Heart left ventricle (tissue), 16 donors: ENCODE results near the gene PROCA1. TPM values are rescaled to one million over a fixed set of nuclear protein-coding genes. Genes with fewer than 3 reads are reported as not detected.
A peak's percentile ranks its signal among the peaks of the same experiment; 100 is the strongest.
"Not testable (repeated sequence)": the region's sequence is repeated elsewhere in the genome, so short reads cannot be mapped to it uniquely, and the experiment has no call there.

Experiments used
- ATAC-seq, 4 donors: fragments of 200-7000 bp; cut with Tn5 transposase; one replicate each; pipeline ENCODE4 v1.9.1; 2020 to 2022; ENCODE audit warnings: moderate library complexity in 4 of 4, mild to moderate bottlenecking in 3 of 4, moderate number of reproducible peaks in 1 of 4
- DNase-seq, 5 donors: peaks; one replicate each; pipeline ENCODE4 v3.0.0-alpha.2; 2020
- H3K27ac ChIP-seq, 12 donors: fragments of 200-600 bp; sonication (generic) in 4 of 12; one replicate each; pipeline versions ENCODE4 v1.5.0 to v1.8.0; 2016 to 2022; ENCODE audit warnings: mild to moderate bottlenecking in 2 of 12
- H3K27me3 ChIP-seq, 9 donors: fragments of 200-600 bp; sonication (generic) in 2 of 9; one replicate each; pipeline versions ENCODE4 v1.5.1 to v1.8.0; 2016 to 2022; ENCODE audit warnings: mild to moderate bottlenecking in 3 of 9
- H3K36me3 ChIP-seq, 9 donors: fragments of 200-600 bp; sonication (generic) in 2 of 9; one replicate each; pipeline versions ENCODE4 v1.5.0 to v1.8.0; 2018 to 2022; ENCODE audit warnings: mild to moderate bottlenecking in 2 of 9
- H3K4me1 ChIP-seq, 12 donors: fragments of 200-600 bp; sonication (generic) in 4 of 12; one replicate each; pipeline versions ENCODE4 v1.5.0 to v1.8.0; 2016 to 2022; ENCODE audit warnings: mild to moderate bottlenecking in 3 of 12
- H3K4me3 ChIP-seq, 12 donors: fragments of 200-600 bp; sonication (generic) in 4 of 12; one replicate each; pipeline versions ENCODE4 v1.5.0 to v1.8.0; 2017 to 2022; ENCODE audit warnings: mild to moderate bottlenecking in 9 of 12, moderate library complexity in 4 of 12
- H3K9me3 ChIP-seq, 12 donors: fragments of 200-600 bp; sonication (generic) in 4 of 12; one replicate each; pipeline versions ENCODE4 v1.5.0 to v1.8.0; 2016 to 2022; ENCODE audit warnings: mild to moderate bottlenecking in 1 of 12
- CTCF ChIP-seq, 12 donors: fragments of 200-600 bp; sonication (generic) in 4 of 12; IDR thresholded peaks; one replicate each; pipeline versions ENCODE4 v1.5.0 to v1.8.0; 2018 to 2022; ENCODE audit warnings: antibody characterized with exemption in 12 of 12, mild to moderate bottlenecking in 5 of 12
- POLR2A ChIP-seq, 2 donors: fragments of 450-650 bp; IDR thresholded peaks; one replicate each; pipeline ENCODE4 v1.6.1; 2017; ENCODE audit warnings: antibody characterized with exemption in 2 of 2, mild to moderate bottlenecking in 2 of 2, moderate library complexity in 2 of 2
- WGBS, 4 donors: extraction: QIAGEN DNeasy Blood & Tissue Kit in 2 of 4; methylation state at CpG; one replicate each; pipeline versions ENCODE4 v1.1.5 to v1.1.7; 2013 to 2018; 5-methylcytosine and 5-hydroxymethylcytosine counted together
- intact Hi-C, 10 donors: fragments of 100-400 bp; cut with DNase I; formaldehyde crosslinking; loops; one replicate each; pipeline versions ENCODE4 v1.11.1 to v1.14.2; 2022
- polyA plus RNA-seq, 2 donors: library from polyadenylated mRNA; stranded (reverse); fragments of 200-250 nt; gene quantifications; one replicate each; pipeline ENCODE4 v1.2.3, GENCODE V29; 2013
- total RNA-seq, 9 donors: library from RNA; depleted of rRNA in 2 of 9; stranded (reverse); fragments of >200 nt in 2 of 9; fragmentation: NEBNext Ultra II Directional in 3 of 9; extraction: Animal tissue kit (Norgen Biotek cat#: 25700) in 3 of 9; gene quantifications; one replicate each; pipeline versions ENCODE4 v1.1.0 to v1.2.4, GENCODE V29; 2016 to 2023
- donor health status: ischemic (EF 13 %, LVEDD 7.1; RV severe dilation, severe dysfunction).
- donor health status: healthy with polysubstance abuse.
- donor health status: DM: no; HTN: yes; CAD: no.
- donor health status: DM: no; HTN: no; CAD: no.
- donor health status: ischemic (EF 25% LVEDD 6.9; RV normal size, moderate dysfunction).
- donor health status: ischemic (EF 25% LVEDD 5.7; RV mildly dilated, moderate dysfunction).
- donor health status: healthy.
- donor health status: DM: yes; HTN: yes; CAD: no.
- donor health status: ischemic (EF 35%, LVEDD 5.7; RV mildly dilated, moderate dysfunction).
- donor health status: nonischemic (EF 11% LVEDD 7.7; RV severe dilation, severe dysfunction).
- donor health status: DM: yes; HTN: yes; CAD: no.
- donor health status: PGD.
- donor health status: ischemic (EF 29% LVEDD 5.4; RV normal size, mild dysfunction).
- donor health status: nonischemic (EF 23%, LVEDD 6.1; RV moderate dilation, normal function).

The PROCA1 gene
- total and polyA plus RNA-seq, 11 donors, result 0.64 to 2.6 (median 1.0) TPM

GRCh38 chr17:28725660-28726225 lies 14.1 kb upstream of the PROCA1 start:
- intact Hi-C loops, result loop anchor here in 9 of 10 donors (1.0 to 10.0 kb wide), 9 partner anchors 25 to 569 kb away; partner anchors contain the start of genes PHF12 (in 2 of the 9) and NUFIP2 (in 1 of the 9)
- peak overlapping the region in 11 of 12 donors; percentile 28 to 90 (median 83) for H3K4me3 ChIP-seq
- no peaks in the 10 kb centered on the region for H3K9me3 ChIP-seq
- TF ChIP-seq POLR2A (IDR thresholded peaks at IDR 0.05) (no peak), CTCF (IDR thresholded peaks at IDR 0.05) (no peak)
- WGBS, 4 donors, result 2 to 9% (median 3%) methylated on average over 4 to 45 of the region's 45 CpGs
- H3K36me3 ChIP-seq, result peaks cover 0 to 44% (median 41%) of the 10 kb centered on the region in 9 donors
- peaks cover 0 to 4% (median 0%) of the 10 kb centered on the region in 9 donors for H3K27me3 ChIP-seq
- peak in 2 of 4 donors; percentile 0 to 43 for ATAC-seq
- peaks cover 0 to 63% (median 40%) of the 10 kb centered on the region in 12 donors for H3K4me1 ChIP-seq
- DNase-seq, result peak; percentile 40 to 71 (median 66)
- peak overlapping the region in 10 of 12 donors; percentile 22 to 71 (median 54) for H3K27ac ChIP-seq

- intact Hi-C loops, result loop anchor here in 5 of 10 donors (5.0 to 10.0 kb wide), 6 partner anchors 190 to 570 kb away; partner anchors contain the start of genes PHF12 (in 2 of the 5) and NUFIP2 (in 1 of the 5)
- H3K4me1 ChIP-seq, result peaks cover 0 to 67% (median 44%) of the 10 kb centered on the region in 12 donors
- H3K36me3 ChIP-seq, result peaks cover 0 to 48% (median 41%) of the 10 kb centered on the region in 9 donors
- H3K9me3 ChIP-seq, result no peaks in the 10 kb centered on the region
- peak overlapping the region in 8 of 12 donors; percentile 2 to 71 (median 59) for H3K27ac ChIP-seq
- H3K27me3 ChIP-seq, result peaks cover 0 to 4% (median 0%) of the 10 kb centered on the region in 9 donors
- WGBS, 4 donors, result 31 to 38% (median 38%) methylated on average over 19 to 20 of the region's 20 CpGs
- DNase-seq (no peak), ATAC-seq (no peak)
- TF ChIP-seq CTCF (IDR thresholded peaks at IDR 0.05), result no peak
- no peak for TF ChIP-seq POLR2A (IDR thresholded peaks at IDR 0.05)
- peak overlapping the region in 9 of 12 donors; percentile 69 to 90 (median 83) for H3K4me3 ChIP-seq
Measured at GRCh38 chr17:28725166-28725659, 13.5 kb upstream of the PROCA1 start.

GRCh38 chr17:28724500-28725165 lies 12.9 kb upstream of the PROCA1 start:
- 83 to 88% (median 85%) methylated on average over 10 of the region's 10 CpGs for WGBS, 4 donors
- TF ChIP-seq CTCF (IDR thresholded peaks at IDR 0.05) (no peak), POLR2A (IDR thresholded peaks at IDR 0.05) (no peak)
- peaks cover 0 to 66% (median 44%) of the 10 kb centered on the region in 12 donors for H3K4me1 ChIP-seq
- H3K4me3 ChIP-seq, result peak overlapping the region in 1 of 12 donors; percentile 81
- H3K9me3 ChIP-seq, result no peaks in the 10 kb centered on the region
- ATAC-seq (no peak), DNase-seq (peak in 1 of 5 donors; percentile 28)
- H3K36me3 ChIP-seq, result peaks cover 0 to 48% (median 41%) of the 10 kb centered on the region in 9 donors
- intact Hi-C loops, result loop anchor here in 5 of 10 donors (5.0 to 10.0 kb wide), 7 partner anchors 38 to 570 kb away; partner anchors contain the start of genes PHF12 (in 2 of the 5) and NUFIP2 (in 1 of the 5)
- peak overlapping the region in 2 of 12 donors; percentile 2 to 71 for H3K27ac ChIP-seq
- peaks cover 0 to 4% (median 0%) of the 10 kb centered on the region in 9 donors for H3K27me3 ChIP-seq

- ATAC-seq, DNase-seq, H3K27me3 ChIP-seq, H3K9me3 ChIP-seq, H3K4me3 ChIP-seq, H3K27ac ChIP-seq: not testable (repeated sequence)
- 74 to 82% (median 77%) methylated on average over 4 of the region's 4 CpGs for WGBS, 4 donors
- peaks cover 0 to 66% (median 45%) of the 10 kb centered on the region in 12 donors for H3K4me1 ChIP-seq
- intact Hi-C loops, result loop anchor here in 3 of 10 donors (5.0 to 10.0 kb wide), 4 partner anchors 38 to 571 kb away; partner anchors contain the start of gene NUFIP2 (in 1 of the 3)
- peaks cover 0 to 48% (median 41%) of the 10 kb centered on the region in 9 donors for H3K36me3 ChIP-seq
Measured at GRCh38 chr17:28723836-28724499, 12.3 kb upstream of the PROCA1 start.
